HL-60/S4 treated with retinoic acid at 250 ng/mL for 4 days and 3 days (cell line): ENCODE results near the gene POLE.

Experiments
- in situ Hi-C: fragments of 300-500 bp; cut with MboI; formaldehyde crosslinking; loops from 2 replicates; pipeline ENCODE4 v1.7.0; 2022; ENCODE audit warnings: low sequenced_read_pairs

Gene POLE

GRCh38 chr12:132687211-132688164, at the start of gene POLE, which contains the start of gene PXMP2:
Gene POLE (minus strand): TSS chr12:132687342. CDS start chr12:132687315, 27 bp downstream.
Gene PXMP2 (plus strand): TSS chr12:132687587. CDS start chr12:132687671, 84 bp downstream.
- in situ Hi-C loops = no loop called here

GRCh38 chr12:132736913-132737312, 49.8 kb upstream of the POLE start:
- in situ Hi-C loops = no loop called here

- in situ Hi-C loops = no loop called here
These were observed 49.2 kb upstream of the POLE start for GRCh38 chr12:132736378-132736777.

- in situ Hi-C loops = no loop called here
These were observed 48.4 kb upstream of the POLE start for GRCh38 chr12:132735496-132735895.

GRCh38 chr12:132734206-132734605, 47.1 kb upstream of the POLE start:
- in situ Hi-C loops = no loop called here

GRCh38 chr12:132731574-132731973, 44.4 kb upstream of the POLE start:
- in situ Hi-C loops = no loop called here

GRCh38 chr12:132730353-132730752, 43.2 kb upstream of the POLE start:
- in situ Hi-C loops = no loop called here

- in situ Hi-C loops = no loop called here
These were observed 42.6 kb upstream of the POLE start for GRCh38 chr12:132729541-132730320.

- in situ Hi-C loops = no loop called here
These were observed 41.4 kb upstream of the POLE start for GRCh38 chr12:132728502-132728901.

- in situ Hi-C loops = no loop called here
These were observed 40.1 kb upstream of the POLE start for GRCh38 chr12:132727091-132727794.

- in situ Hi-C loops = no loop called here
These were observed 39.2 kb upstream of the POLE start for GRCh38 chr12:132726386-132726785.

GRCh38 chr12:132724506-132725241, 37.5 kb upstream of the POLE start:
- in situ Hi-C loops = no loop called here

- in situ Hi-C loops = no loop called here
These were observed 36.6 kb upstream of the POLE start for GRCh38 chr12:132723764-132724140.

- in situ Hi-C loops = no loop called here
These were observed 36.0 kb upstream of the POLE start for GRCh38 chr12:132723015-132723763.

GRCh38 chr12:132720606-132721345, 33.6 kb upstream of the POLE start:
- in situ Hi-C loops = no loop called here

- in situ Hi-C loops = no loop called here
These were observed 32.8 kb upstream of the POLE start for GRCh38 chr12:132719954-132720324.

GRCh38 chr12:132719141-132719953, 32.2 kb upstream of the POLE start:
- in situ Hi-C loops = no loop called here

GRCh38 chr12:132718644-132719043, 31.5 kb upstream of the POLE start:
- in situ Hi-C loops = no loop called here
